ENCODE data around the gene MED19.
"Not testable (repeated sequence)": the region's sequence is repeated elsewhere in the genome, so short reads cannot be mapped to it uniquely, and the experiment has no call there.

MED19 gene

DNA sequence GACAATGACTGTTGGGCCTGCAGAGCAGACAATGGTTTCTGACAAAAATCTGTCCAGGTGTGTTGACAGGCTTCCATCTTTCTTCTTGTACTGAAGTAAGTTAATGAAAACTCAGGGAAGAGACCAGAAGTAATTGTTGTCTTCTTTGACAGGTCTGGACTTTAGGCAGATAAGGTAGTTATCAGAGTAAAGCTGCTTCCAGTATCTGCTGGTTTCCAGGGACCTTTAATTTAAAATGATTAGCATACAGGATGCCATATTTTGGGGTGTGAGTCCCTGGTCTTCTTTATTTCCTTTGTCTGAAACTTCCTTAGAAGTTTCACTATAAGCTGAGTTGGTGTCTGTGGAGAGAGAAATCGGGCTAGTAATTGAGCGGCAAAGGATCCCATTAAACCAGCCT lies 1.8 kb upstream of the MED19 start:
- TF ChIP-seq, protein P1, sequence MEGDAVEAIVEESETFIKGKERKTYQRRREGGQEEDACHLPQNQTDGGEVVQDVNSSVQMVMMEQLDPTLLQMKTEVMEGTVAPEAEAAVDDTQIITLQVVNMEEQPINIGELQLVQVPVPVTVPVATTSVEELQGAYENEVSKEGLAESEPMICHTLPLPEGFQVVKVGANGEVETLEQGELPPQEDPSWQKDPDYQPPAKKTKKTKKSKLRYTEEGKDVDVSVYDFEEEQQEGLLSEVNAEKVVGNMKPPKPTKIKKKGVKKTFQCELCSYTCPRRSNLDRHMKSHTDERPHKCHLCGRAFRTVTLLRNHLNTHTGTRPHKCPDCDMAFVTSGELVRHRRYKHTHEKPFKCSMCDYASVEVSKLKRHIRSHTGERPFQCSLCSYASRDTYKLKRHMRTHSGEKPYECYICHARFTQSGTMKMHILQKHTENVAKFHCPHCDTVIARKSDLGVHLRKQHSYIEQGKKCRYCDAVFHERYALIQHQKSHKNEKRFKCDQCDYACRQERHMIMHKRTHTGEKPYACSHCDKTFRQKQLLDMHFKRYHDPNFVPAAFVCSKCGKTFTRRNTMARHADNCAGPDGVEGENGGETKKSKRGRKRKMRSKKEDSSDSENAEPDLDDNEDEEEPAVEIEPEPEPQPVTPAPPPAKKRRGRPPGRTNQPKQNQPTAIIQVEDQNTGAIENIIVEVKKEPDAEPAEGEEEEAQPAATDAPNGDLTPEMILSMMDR (IDR thresholded peaks at IDR 0.05; ENCODE audit: low read length) = no peak
- no peak for TF ChIP-seq EZH2phosphoT487 (IDR thresholded peaks at IDR 0.05; ENCODE audit: low read length)
- no peak for TF ChIP-seq EZH2 (optimal IDR thresholded peaks at IDR 0.05; ENCODE audit: low read depth, low read length)
- H3K4me3 ChIP-seq (ENCODE audit: low read length) = peak overlapping the region; percentile 95
- H3K9me2 ChIP-seq (replicated peaks; ENCODE audit: insufficient read depth, low read length) = no peaks in the 10 kb centered on the region
- no peaks in the 10 kb centered on the region for H3K36me3 ChIP-seq (replicated peaks; ENCODE audit: insufficient read depth, low read length)
- no peak overlapping the region for H2AFZ ChIP-seq (ENCODE audit: low read length)
- no peaks in the 10 kb centered on the region for H3K9me3 ChIP-seq (replicated peaks; ENCODE audit: insufficient read depth, low read length)
- H3K9ac ChIP-seq (ENCODE audit: low read length) = no peak overlapping the region
- peaks cover 60% of the 10 kb centered on the region for H3K79me2 ChIP-seq (ENCODE audit: low read length)
- no peaks in the 10 kb centered on the region for H3K27me3 ChIP-seq (replicated peaks; ENCODE audit: insufficient read depth, low read length)
- peak overlapping the region; percentile 94 for H3K4me2 ChIP-seq (ENCODE audit: low read depth, low read length)
- 0 out of 2 replicates have a peak, but pooled peaks cover 7% of the 10 kb centered on the region for H3F3A ChIP-seq (ENCODE audit: insufficient read depth, low read length)
- no peak for DNase-seq
- peaks cover 14% of the 10 kb centered on the region for H3K4me1 ChIP-seq (ENCODE audit: low read length)
- no peaks in the 10 kb centered on the region for H4K20me1 ChIP-seq (ENCODE audit: insufficient read depth, low read length)
- no peak overlapping the region for H3K27ac ChIP-seq (ENCODE audit: low read length)

DNA sequence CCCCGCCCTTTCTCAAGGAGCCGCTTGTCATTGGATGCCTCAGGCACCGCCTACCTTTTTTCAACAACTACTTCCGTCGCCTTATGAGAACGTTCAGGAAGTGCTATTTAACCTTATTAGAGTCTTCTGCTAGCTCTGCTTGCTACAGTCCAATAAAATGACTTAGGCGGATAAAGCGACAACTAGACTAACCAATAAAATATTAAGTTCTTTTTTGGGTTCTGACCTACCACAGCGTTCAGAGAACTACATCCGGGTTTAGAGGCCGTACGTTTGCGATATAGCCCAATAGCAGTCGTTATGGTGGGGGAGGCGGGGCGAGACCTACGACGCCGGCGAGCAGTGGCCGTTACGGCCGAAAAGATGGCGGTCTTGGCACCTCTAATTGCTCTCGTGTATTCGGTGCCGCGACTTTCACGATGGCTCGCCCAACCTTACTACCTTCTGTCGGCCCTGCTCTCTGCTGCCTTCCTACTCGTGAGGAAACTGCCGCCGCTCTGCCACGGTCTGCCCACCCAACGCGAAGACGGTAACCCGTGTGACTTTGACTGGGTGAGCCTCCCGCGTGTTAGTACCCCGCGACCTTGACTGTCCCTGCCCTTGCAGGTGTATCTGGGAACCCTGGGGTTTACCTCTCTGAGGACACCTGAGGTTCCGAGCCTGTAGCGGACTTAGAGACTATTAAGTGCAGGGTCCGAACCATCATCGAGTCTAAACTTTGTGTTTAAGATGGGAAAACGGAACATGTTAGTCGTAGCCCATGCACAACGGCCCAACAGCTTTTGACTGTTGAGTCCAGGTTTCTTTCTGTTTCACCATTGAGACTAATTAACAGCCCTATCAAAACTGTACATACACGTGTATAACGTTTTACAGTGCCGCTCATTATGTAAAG lies 488 bp upstream of the MED19 start, which contains the start of gene TMX2:
Gene TMX2 (plus strand): TSS at position 338 of the 895 bp plus-strand sequence. CDS start 26 bp downstream, at position 364.
- H3K27ac ChIP-seq (ENCODE audit: low read length) = peak within 1 kb of the TSS; percentile 92
- DNase-seq = peak; percentile 99
- H3K27me3 ChIP-seq (replicated peaks; ENCODE audit: insufficient read depth, low read length) = no peaks in the 10 kb centered on the region
- no peaks in the 10 kb centered on the region for H3K36me3 ChIP-seq (replicated peaks; ENCODE audit: insufficient read depth, low read length)
- H3K4me2 ChIP-seq (ENCODE audit: low read depth, low read length) = peak within 1 kb of the TSS; percentile 94
- no peak for TF ChIP-seq EZH2phosphoT487 (IDR thresholded peaks at IDR 0.05; ENCODE audit: low read length)
- TF ChIP-seq EZH2 (optimal IDR thresholded peaks at IDR 0.05; ENCODE audit: low read depth, low read length) = no peak
- TF ChIP-seq, protein P1 (IDR thresholded peaks at IDR 0.05; ENCODE audit: low read length) = no peak
- H4K20me1 ChIP-seq (ENCODE audit: insufficient read depth, low read length) = no peaks in the 10 kb centered on the region
- H3K9me2 ChIP-seq (replicated peaks; ENCODE audit: insufficient read depth, low read length) = no peaks in the 10 kb centered on the region
- H3K9ac ChIP-seq (ENCODE audit: low read length) = peak within 1 kb of the TSS; percentile 89
- H3K4me1 ChIP-seq (ENCODE audit: low read length) = peaks cover 14% of the 10 kb centered on the region
- H3F3A ChIP-seq (ENCODE audit: insufficient read depth, low read length) = 0 out of 2 replicates have a peak, but pooled peaks cover 7% of the 10 kb centered on the region
- H3K79me2 ChIP-seq (ENCODE audit: low read length) = peaks cover 56% of the 10 kb centered on the region
- H3K9me3 ChIP-seq (replicated peaks; ENCODE audit: insufficient read depth, low read length) = no peaks in the 10 kb centered on the region
- peak within 1 kb of the TSS; percentile 83 for H2AFZ ChIP-seq (ENCODE audit: low read length)
- H3K4me3 ChIP-seq (ENCODE audit: low read length) = peak within 1 kb of the TSS; percentile 95

DNA sequence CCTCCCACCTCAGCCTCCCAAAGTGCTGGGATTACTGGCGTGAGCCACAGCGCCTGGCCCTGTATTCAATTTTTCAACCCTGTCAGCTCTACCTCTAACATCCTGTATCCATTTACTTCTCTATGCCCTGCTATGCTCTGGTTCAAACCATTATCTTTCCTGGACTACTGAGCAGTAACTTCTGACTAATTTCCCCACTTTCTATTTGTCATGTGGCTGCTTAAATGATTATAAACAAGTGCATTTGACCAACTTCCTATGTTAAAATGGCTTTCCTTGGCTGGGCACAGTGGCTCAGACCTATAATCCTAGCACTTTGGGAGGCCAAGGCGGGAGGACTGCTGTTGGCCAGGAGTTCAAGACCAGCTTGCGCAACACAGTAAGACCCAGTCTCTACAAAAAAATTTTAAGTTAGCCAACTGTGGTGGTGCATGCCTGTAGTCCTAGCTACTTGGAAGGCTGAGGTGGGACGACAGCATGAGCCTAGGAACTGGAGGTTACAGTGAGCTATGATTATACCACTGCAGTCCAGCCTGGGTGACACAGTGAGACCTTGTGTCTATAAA lies 2.1 kb downstream of the MED19 start:
- TF ChIP-seq, protein P1 (IDR thresholded peaks at IDR 0.05; ENCODE audit: low read length) = no peak
- TF ChIP-seq EZH2phosphoT487 (IDR thresholded peaks at IDR 0.05; ENCODE audit: low read length) (no peak), EZH2 (optimal IDR thresholded peaks at IDR 0.05; ENCODE audit: low read depth, low read length) (no peak)
- no peak overlapping the region for H3K9ac ChIP-seq (ENCODE audit: low read length)
- H3K4me2 ChIP-seq (ENCODE audit: low read depth, low read length) = no peak overlapping the region
- H4K20me1 ChIP-seq (ENCODE audit: insufficient read depth, low read length) = no peaks in the 10 kb centered on the region
- H3K27ac ChIP-seq (ENCODE audit: low read length) = no peak overlapping the region
- H3K9me2 ChIP-seq (replicated peaks; ENCODE audit: insufficient read depth, low read length) = no peaks in the 10 kb centered on the region
- H3K4me3 ChIP-seq (ENCODE audit: low read length) = no peak overlapping the region
- H3K9me3 ChIP-seq (replicated peaks; ENCODE audit: insufficient read depth, low read length) = no peaks in the 10 kb centered on the region
- H3F3A ChIP-seq (ENCODE audit: insufficient read depth, low read length) = 0 out of 2 replicates have a peak, but pooled peaks cover 7% of the 10 kb centered on the region
- DNase-seq = no peak
- peaks cover 14% of the 10 kb centered on the region for H3K4me1 ChIP-seq (ENCODE audit: low read length)
- H3K79me2 ChIP-seq (ENCODE audit: low read length) = peaks cover 59% of the 10 kb centered on the region
- no peaks in the 10 kb centered on the region for H3K36me3 ChIP-seq (replicated peaks; ENCODE audit: insufficient read depth, low read length)
- H3K27me3 ChIP-seq (replicated peaks; ENCODE audit: insufficient read depth, low read length) = no peaks in the 10 kb centered on the region
- no peak overlapping the region for H2AFZ ChIP-seq (ENCODE audit: low read length)

DNA sequence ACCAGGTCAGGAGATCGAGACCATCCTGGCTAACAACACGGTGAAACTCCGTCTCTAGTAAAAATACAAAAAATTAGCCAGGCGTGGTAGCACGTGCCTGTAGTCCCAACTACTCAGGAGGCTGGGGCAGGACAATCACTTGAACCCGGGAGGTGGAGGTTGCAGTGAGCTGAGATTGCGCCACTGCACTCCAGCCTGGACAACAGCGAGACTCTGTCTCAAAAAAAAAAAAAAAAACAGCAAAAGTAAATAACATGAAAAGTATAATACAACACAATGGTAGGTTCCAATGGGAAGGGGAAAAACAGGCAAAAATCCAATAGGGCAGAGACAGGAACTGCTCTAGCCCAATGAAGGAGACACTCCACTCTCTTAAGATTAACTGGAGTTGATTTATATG lies 6.6 kb downstream of the MED19 start:
- not testable (repeated sequence) for H4K20me1 ChIP-seq (ENCODE audit: insufficient read depth, low read length); H3K9me3 ChIP-seq (replicated peaks; ENCODE audit: insufficient read depth, low read length); H3K9me2 ChIP-seq (replicated peaks; ENCODE audit: insufficient read depth, low read length); H3K4me2 ChIP-seq (ENCODE audit: low read depth, low read length); H3K36me3 ChIP-seq (replicated peaks; ENCODE audit: insufficient read depth, low read length); H2AFZ ChIP-seq (ENCODE audit: low read length); DNase-seq; H3K4me3 ChIP-seq (ENCODE audit: low read length); H3K27ac ChIP-seq (ENCODE audit: low read length); H3F3A ChIP-seq (ENCODE audit: insufficient read depth, low read length); H3K4me1 ChIP-seq (ENCODE audit: low read length); H3K9ac ChIP-seq (ENCODE audit: low read length); H3K27me3 ChIP-seq (replicated peaks; ENCODE audit: insufficient read depth, low read length)
- H3K79me2 ChIP-seq (ENCODE audit: low read length) = peaks cover 23% of the 10 kb centered on the region
